ENCODE measurements around the gene INPP4B.

Gene INPP4B

GRCh38 chr4:142045996-142046395 is 800.1 kb downstream of the INPP4B start:
- DNase-seq (ENCODE audit: low read depth), result no peak
- no peak for TF ChIP-seq CTCF (conservative IDR thresholded peaks at IDR 0.05; ENCODE audit: low read length)
- H3K4me3 ChIP-seq (ENCODE audit: low read length), result no peak overlapping the region

DNA sequence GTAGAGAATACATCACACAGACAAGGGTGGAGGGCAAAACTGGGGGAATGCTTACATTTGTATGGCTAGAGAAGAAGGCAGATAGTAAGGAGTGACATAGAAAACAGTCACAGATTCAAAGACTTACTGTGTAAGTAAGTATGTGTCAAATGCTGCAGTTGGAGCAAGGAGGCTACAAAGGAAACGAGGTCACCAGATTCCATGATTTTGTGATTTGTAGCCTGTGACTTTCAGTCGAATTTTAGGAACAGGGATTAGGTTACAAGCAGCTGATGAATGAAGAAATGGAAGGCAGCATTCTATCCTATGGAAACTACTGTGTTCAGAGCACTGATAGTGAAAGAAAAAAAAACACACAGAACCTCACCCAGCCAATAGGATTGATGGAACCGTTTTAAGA is 801.8 kb downstream of the INPP4B start:
- DNase-seq (ENCODE audit: low read depth), result no peak
- TF ChIP-seq CTCF (conservative IDR thresholded peaks at IDR 0.05; ENCODE audit: low read length), result no peak
- H3K4me3 ChIP-seq (ENCODE audit: low read length), result no peak overlapping the region

GRCh38 chr4:142043509-142043908 is 802.6 kb downstream of the INPP4B start:
- TF ChIP-seq CTCF (conservative IDR thresholded peaks at IDR 0.05; ENCODE audit: low read length), result no peak
- H3K4me3 ChIP-seq (ENCODE audit: low read length), result no peak overlapping the region
- peak; percentile 19 for DNase-seq (ENCODE audit: low read depth)

GRCh38 chr4:142041788-142042187 is 804.3 kb downstream of the INPP4B start:
- no peak overlapping the region for H3K4me3 ChIP-seq (ENCODE audit: low read length)
- no peak for TF ChIP-seq CTCF (conservative IDR thresholded peaks at IDR 0.05; ENCODE audit: low read length)
- DNase-seq (ENCODE audit: low read depth), result no peak

DNA sequence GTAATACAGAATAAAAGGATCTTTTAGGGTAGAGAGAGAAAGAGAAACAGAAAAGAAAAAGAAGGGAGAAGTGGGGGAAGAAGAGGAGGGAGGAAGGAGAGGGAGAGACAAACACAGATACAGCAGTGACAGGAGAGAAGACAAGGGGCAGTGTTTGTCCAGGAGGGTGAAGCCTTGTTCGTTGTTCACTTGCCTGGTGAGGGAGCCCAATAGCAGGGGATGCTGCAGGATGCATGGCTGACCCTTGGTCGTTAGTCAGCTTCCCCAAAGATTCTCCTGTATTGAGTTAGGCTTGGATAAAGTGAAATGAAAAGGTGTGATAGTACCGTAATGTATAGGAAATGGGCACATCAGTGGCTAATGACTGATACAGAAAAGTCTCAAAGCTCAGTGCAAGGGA is 806.1 kb downstream of the INPP4B start:
- no peak overlapping the region for H3K4me3 ChIP-seq (ENCODE audit: low read length)
- no peak for TF ChIP-seq CTCF (conservative IDR thresholded peaks at IDR 0.05; ENCODE audit: low read length)
- no peak for DNase-seq (ENCODE audit: low read depth)

- no peak for TF ChIP-seq CTCF (conservative IDR thresholded peaks at IDR 0.05; ENCODE audit: low read length)
- no peak overlapping the region for H3K4me3 ChIP-seq (ENCODE audit: low read length)
- peak; percentile 40 for DNase-seq (ENCODE audit: low read depth)
These were observed 809.1 kb downstream of the INPP4B start for GRCh38 chr4:142036795-142037583.

GRCh38 chr4:142035566-142035965 is 810.5 kb downstream of the INPP4B start:
- TF ChIP-seq CTCF (conservative IDR thresholded peaks at IDR 0.05; ENCODE audit: low read length), result 0 out of 2 replicates have a peak, but pooled peaks have one; percentile 3
- no peak overlapping the region for H3K4me3 ChIP-seq (ENCODE audit: low read length)
- peak; percentile 68 for DNase-seq (ENCODE audit: low read depth)
